Measurements from ENCODE around the gene LIF.
A peak's percentile ranks its signal among the peaks of the same experiment; 100 is the strongest.

Gene LIF

GRCh38 chr22:30290342-30291057 lies 43.9 kb upstream of the LIF start:
- DNase-seq: peak; percentile 69
- Histone ChIP-seq H3K36me3 (ENCODE audit: control insufficient read depth in 1 of 2, insufficient read depth in 2 of 2, low read depth in 1 of 2, low read length in 2 of 2) (peaks cover 52 to 65% of the 10 kb centered on the region in 2 experiments), H4K8ac (ENCODE audit: low read length) (peak overlapping the region; percentile 62), H3K9ac (ENCODE audit: low read length) (peak overlapping the region; percentile 83), H3K4me2 (ENCODE audit: low read length, poor library complexity, severe bottlenecking) (no peak overlapping the region), H3K79me1 (replicated peaks; ENCODE audit: low read length, poor library complexity, severe bottlenecking) (peaks cover 20% of the 10 kb centered on the region), H4K91ac (ENCODE audit: low read length) (peak overlapping the region; percentile 56), H3K4ac (ENCODE audit: low read depth in 1 of 2, low read length in 2 of 2) (peak overlapping the region in 1 of 2 experiments; percentile 13), H3K27me3 (ENCODE audit: control insufficient read depth in 1 of 2, insufficient read depth in 1 of 2, low read length in 2 of 2) (no peaks in the 10 kb centered on the region), H2AFZ (ENCODE audit: low read depth, low read length) (no peak overlapping the region), H3K4me1 (ENCODE audit: control insufficient read depth, insufficient read depth, low read depth, low read length) (peaks cover 35% of the 10 kb centered on the region), H3K4me3 (ENCODE audit: insufficient read depth in 1 of 2, low read depth in 1 of 2, low read length in 2 of 2) (peak overlapping the region in 1 of 2 experiments; percentile 81), H3K23ac (ENCODE audit: low read length in 2 of 2) (no peak overlapping the region), H3K14ac (ENCODE audit: low read length in 2 of 2) (no peak overlapping the region), H3K18ac (ENCODE audit: low read depth in 1 of 2, low read length in 2 of 2) (peak overlapping the region; percentile 40 to 41), H2BK15ac (ENCODE audit: low read depth, poor library complexity, severe bottlenecking) (peak overlapping the region; percentile 12), H3K9me3 (ENCODE audit: control insufficient read depth, low read length) (no peaks in the 10 kb centered on the region), H2BK12ac (ENCODE audit: low read length in 2 of 2) (peak overlapping the region in 1 of 2 experiments; percentile 2), H2BK120ac (ENCODE audit: low read depth, low read length) (no peak overlapping the region), H2AK5ac (ENCODE audit: low read length, severe bottlenecking) (peak overlapping the region; percentile 43), H2BK5ac (ENCODE audit: low read depth, low read length, poor library complexity, severe bottlenecking) (no peak overlapping the region), H3K27ac (ENCODE audit: low read length, poor library complexity, severe bottlenecking) (peak overlapping the region; percentile 31)
- 66% methylated on average over 2 of the region's 3 CpGs for WGBS

- 12% methylated on average over 12 of the region's 12 CpGs for WGBS
- Histone ChIP-seq H4K91ac (ENCODE audit: low read length) (no peak overlapping the region), H3K23ac (ENCODE audit: low read length in 2 of 2) (no peak overlapping the region), H3K27ac (ENCODE audit: low read length, poor library complexity, severe bottlenecking) (peak overlapping the region; percentile 31), H3K27me3 (ENCODE audit: control insufficient read depth in 1 of 2, insufficient read depth in 1 of 2, low read length in 2 of 2) (no peaks in the 10 kb centered on the region), H3K79me1 (replicated peaks; ENCODE audit: low read length, poor library complexity, severe bottlenecking) (peaks cover 20% of the 10 kb centered on the region), H3K14ac (ENCODE audit: low read length in 2 of 2) (no peak overlapping the region), H3K36me3 (ENCODE audit: control insufficient read depth in 1 of 2, insufficient read depth in 2 of 2, low read depth in 1 of 2, low read length in 2 of 2) (peaks cover 52 to 65% of the 10 kb centered on the region in 2 experiments), H2BK120ac (ENCODE audit: low read depth, low read length) (no peak overlapping the region), H3K9ac (ENCODE audit: low read length) (peak overlapping the region; percentile 83), H2BK12ac (ENCODE audit: low read length in 2 of 2) (no peak overlapping the region), H2BK15ac (ENCODE audit: low read depth, poor library complexity, severe bottlenecking) (no peak overlapping the region), H2BK5ac (ENCODE audit: low read depth, low read length, poor library complexity, severe bottlenecking) (no peak overlapping the region), H3K4me2 (ENCODE audit: low read length, poor library complexity, severe bottlenecking) (peak overlapping the region; percentile 54), H3K4ac (ENCODE audit: low read depth in 1 of 2, low read length in 2 of 2) (no peak overlapping the region), H3K18ac (ENCODE audit: low read depth in 1 of 2, low read length in 2 of 2) (no peak overlapping the region), H3K4me3 (ENCODE audit: insufficient read depth in 1 of 2, low read depth in 1 of 2, low read length in 2 of 2) (peak overlapping the region; percentile 11 to 81), H2AK5ac (ENCODE audit: low read length, severe bottlenecking) (no peak overlapping the region), H4K8ac (ENCODE audit: low read length) (no peak overlapping the region), H2AFZ (ENCODE audit: low read depth, low read length) (no peak overlapping the region), H3K4me1 (ENCODE audit: control insufficient read depth, insufficient read depth, low read depth, low read length) (peaks cover 36% of the 10 kb centered on the region), H3K9me3 (ENCODE audit: control insufficient read depth, low read length) (no peaks in the 10 kb centered on the region)
- DNase-seq: no peak
Observed at GRCh38 chr22:30289980-30290313, 43.4 kb upstream of the LIF start.

- peak within 1 kb of the TSS; percentile 87 to 92 for H3K4me3 ChIP-seq (ENCODE audit: insufficient read depth in 1 of 2, low read depth in 1 of 2, low read length in 2 of 2)
- no peaks in the 10 kb centered on the region for H3K9me3 ChIP-seq (ENCODE audit: control insufficient read depth, low read length)
- H3K4ac ChIP-seq (ENCODE audit: low read depth in 1 of 2, low read length in 2 of 2): peak within 1 kb of the TSS; percentile 24 to 75
- H4K91ac ChIP-seq (ENCODE audit: low read length): peak within 1 kb of the TSS; percentile 15
- peak; percentile 98 for DNase-seq
- no peak within 1 kb of the TSS for H4K8ac ChIP-seq (ENCODE audit: low read length)
- H3K18ac ChIP-seq (ENCODE audit: low read depth in 1 of 2, low read length in 2 of 2): peak within 1 kb of the TSS; percentile 40 to 79
- H2BK5ac ChIP-seq (ENCODE audit: low read depth, low read length, poor library complexity, severe bottlenecking): peak within 1 kb of the TSS; percentile 48
- H2BK120ac ChIP-seq (ENCODE audit: low read depth, low read length): no peak within 1 kb of the TSS
- no peak within 1 kb of the TSS for H2BK15ac ChIP-seq (ENCODE audit: low read depth, poor library complexity, severe bottlenecking)
- H3K36me3 ChIP-seq (ENCODE audit: control insufficient read depth in 1 of 2, insufficient read depth in 2 of 2, low read depth in 1 of 2, low read length in 2 of 2): peaks cover 49 to 65% of the 10 kb centered on the region in 2 experiments
- peaks cover 16% of the 10 kb centered on the region for H3K79me1 ChIP-seq (replicated peaks; ENCODE audit: low read length, poor library complexity, severe bottlenecking)
- peak within 1 kb of the TSS; percentile 91 for H3K9ac ChIP-seq (ENCODE audit: low read length)
- peak within 1 kb of the TSS in 1 of 2 experiments; percentile 40 for H2BK12ac ChIP-seq (ENCODE audit: low read length in 2 of 2)
- peak within 1 kb of the TSS; percentile 82 for H3K4me2 ChIP-seq (ENCODE audit: low read length, poor library complexity, severe bottlenecking)
- H3K14ac ChIP-seq (ENCODE audit: low read length in 2 of 2): peak within 1 kb of the TSS in 1 of 2 experiments; percentile 73
- peak within 1 kb of the TSS; percentile 75 for H3K27ac ChIP-seq (ENCODE audit: low read length, poor library complexity, severe bottlenecking)
- H2AFZ ChIP-seq (ENCODE audit: low read depth, low read length): peak within 1 kb of the TSS; percentile 75
- under 1% methylated on average over 82 of the region's 85 CpGs for WGBS
- peaks cover 36% of the 10 kb centered on the region for H3K4me1 ChIP-seq (ENCODE audit: control insufficient read depth, insufficient read depth, low read depth, low read length)
- no peak within 1 kb of the TSS for H3K23ac ChIP-seq (ENCODE audit: low read length in 2 of 2)
- peak within 1 kb of the TSS; percentile 78 for H2AK5ac ChIP-seq (ENCODE audit: low read length, severe bottlenecking)
- no peaks in the 10 kb centered on the region for H3K27me3 ChIP-seq (ENCODE audit: control insufficient read depth in 1 of 2, insufficient read depth in 1 of 2, low read length in 2 of 2)
Observed at GRCh38 chr22:30289141-30289979, 42.8 kb upstream of the LIF start, which contains the start of gene CASTOR1. CASTOR1 (minus strand) TSS chr22:30289505; CDS start chr22:30289497, 8 bp downstream.
